ENCODE data around the gene SCN5A.

DNA sequence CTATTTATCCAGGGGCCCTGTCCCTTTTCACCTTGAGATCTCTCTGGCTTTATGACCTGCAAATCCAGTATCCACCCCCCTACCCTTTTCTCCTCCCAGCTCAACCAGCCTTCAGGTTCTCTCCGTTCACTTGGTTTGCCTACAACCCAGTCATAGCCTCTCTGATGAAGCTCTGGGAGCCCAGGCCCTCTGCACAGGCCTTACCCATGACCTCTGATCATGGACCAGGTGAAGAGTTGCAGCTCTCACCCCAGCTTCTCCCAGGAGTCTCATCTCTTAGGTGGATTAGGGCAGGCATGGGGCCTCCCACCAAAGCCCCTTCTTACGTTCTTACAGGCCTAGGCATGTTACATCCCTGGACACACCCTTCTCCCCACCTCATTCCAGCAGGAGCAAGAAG is 93.6 kb downstream of the SCN5A start:
- no peak for TF ChIP-seq NFYB (CRISPR knock-in tag; conservative IDR thresholded peaks at IDR 0.05; ENCODE audit: low read depth)
- TF ChIP-seq CTCF (IDR thresholded peaks at IDR 0.05) = no peak
- TF ChIP-seq TEAD1 (CRISPR knock-in tag; IDR thresholded peaks at IDR 0.05) = no peak
- no peak for TF ChIP-seq TP53 (CRISPR knock-in tag; IDR thresholded peaks at IDR 0.05)
- TF ChIP-seq TEAD4 (CRISPR knock-in tag; IDR thresholded peaks at IDR 0.05) = no peak
- TF ChIP-seq MAX (CRISPR knock-in tag; IDR thresholded peaks at IDR 0.05) = no peak
- TF ChIP-seq, protein P1, sequence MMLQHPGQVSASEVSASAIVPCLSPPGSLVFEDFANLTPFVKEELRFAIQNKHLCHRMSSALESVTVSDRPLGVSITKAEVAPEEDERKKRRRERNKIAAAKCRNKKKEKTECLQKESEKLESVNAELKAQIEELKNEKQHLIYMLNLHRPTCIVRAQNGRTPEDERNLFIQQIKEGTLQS (CRISPR knock-in tag; conservative IDR thresholded peaks at IDR 0.05) = no peak
- no peak for TF ChIP-seq FOXJ3 (CRISPR knock-in tag; IDR thresholded peaks at IDR 0.05; ENCODE audit: borderline replicate concordance)
- no peak for TF ChIP-seq CBFB (CRISPR knock-in tag; IDR thresholded peaks at IDR 0.05; ENCODE audit: low read depth)
- no peak for TF ChIP-seq ZNF121 (CRISPR knock-in tag; IDR thresholded peaks at IDR 0.05)
- TF ChIP-seq, protein P2, sequence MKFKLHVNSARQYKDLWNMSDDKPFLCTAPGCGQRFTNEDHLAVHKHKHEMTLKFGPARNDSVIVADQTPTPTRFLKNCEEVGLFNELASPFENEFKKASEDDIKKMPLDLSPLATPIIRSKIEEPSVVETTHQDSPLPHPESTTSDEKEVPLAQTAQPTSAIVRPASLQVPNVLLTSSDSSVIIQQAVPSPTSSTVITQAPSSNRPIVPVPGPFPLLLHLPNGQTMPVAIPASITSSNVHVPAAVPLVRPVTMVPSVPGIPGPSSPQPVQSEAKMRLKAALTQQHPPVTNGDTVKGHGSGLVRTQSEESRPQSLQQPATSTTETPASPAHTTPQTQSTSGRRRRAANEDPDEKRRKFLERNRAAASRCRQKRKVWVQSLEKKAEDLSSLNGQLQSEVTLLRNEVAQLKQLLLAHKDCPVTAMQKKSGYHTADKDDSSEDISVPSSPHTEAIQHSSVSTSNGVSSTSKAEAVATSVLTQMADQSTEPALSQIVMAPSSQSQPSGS (CRISPR knock-in tag; IDR thresholded peaks at IDR 0.05; ENCODE audit: borderline replicate concordance, low read depth) = no peak
- no peak for TF ChIP-seq ZBTB21 (CRISPR knock-in tag; IDR thresholded peaks at IDR 0.05; ENCODE audit: borderline replicate concordance)
- TF ChIP-seq GABPB1 (CRISPR knock-in tag; IDR thresholded peaks at IDR 0.05) = no peak
- no peak for TF ChIP-seq SP1 (CRISPR knock-in tag; conservative IDR thresholded peaks at IDR 0.05)

Data from WTC11 (cell line).